K562 (cell line): ENCODE measurements around the gene P4HB. TPM values are rescaled to one million over a fixed set of nuclear protein-coding genes. Genes with fewer than 3 reads are reported as not detected.

Experiments used
- ATAC-seq: fragments of 200-7000 bp; cut with Tn5 transposase; 3 replicates; pipeline ENCODE4 v1.9.1; 2020; ENCODE audit warnings: moderate library complexity
- BruUV-seq: library from RNA; stranded (reverse); fragments of 400-500 nt; replicated peaks from 2 replicates; lab custom pipeline; 2021; lab: Mats Ljungman, UMichigan
- CTCF ChIA-PET: fragments of 300-600 bp; formaldehyde crosslinking; extraction: SDS; loops from one replicate; lab custom pipeline; 2021; ENCODE audit warnings: low intra/inter-chr PET ratio; lab: Yijun Ruan, JAX
- POLR2A ChIA-PET: fragments of 300-600, 350-650 bp; sonication (Branson Sonifier 250); formaldehyde crosslinking; extraction: SDS; loops from one replicate; lab custom pipeline; 2021; ENCODE audit warnings: antibody characterized with exemption, inconsistent platforms; lab: Yijun Ruan, JAX
- DNase-seq, 4 experiments: peaks; one replicate each; pipeline versions ENCODE4 v3.0.0 to v3.0.0-alpha.2; 2011 to 2018; ENCODE audit warnings: low spot score in 3 of 4, mixed read lengths in 3 of 4; ENCODE audit errors: extremely low read depth in 1 of 4
- FAIRE-seq: peaks from 2 replicates; lab custom pipeline; 2011; peaks lifted over from hg19 to GRCh38; lab: Jason Lieb, UNC
- H2AFZ ChIP-seq: 2 replicates; pipeline ENCODE4 v1.6.0; 2011; ENCODE audit warnings: low read depth, low read length, control low read depth, inconsistent platforms
- H3K27ac ChIP-seq: fragments of 200-600 bp; 3 replicates; pipeline ENCODE4 v1.8.0; 2011; ENCODE audit warnings: low read depth, mild to moderate bottlenecking, control low read depth, inconsistent platforms, low read length, moderate library complexity, mixed read lengths; ENCODE audit errors: extremely low read depth
- H3K27me3 ChIP-seq, 2 experiments: fragments of 300-600 bp in 1 of 2; 2 replicates in 1 of 2; 3 replicates in 1 of 2; pipeline versions ENCODE4 v1.6.0 to v1.8.0; 2011; ENCODE audit warnings: inconsistent platforms in 2 of 2, low read length in 2 of 2, mild to moderate bottlenecking in 1 of 2, mixed read lengths in 1 of 2, moderate library complexity in 1 of 2; ENCODE audit not compliant: control insufficient read depth in 2 of 2, insufficient read depth in 2 of 2
- H3K36me3 ChIP-seq: fragments of 300-600 bp; 3 replicates; pipeline ENCODE4 v1.8.0; 2011; ENCODE audit warnings: mild to moderate bottlenecking, low read length, inconsistent platforms; ENCODE audit not compliant: control insufficient read depth, insufficient read depth
- H3K4me1 ChIP-seq, 2 experiments: fragments of 200-600 bp in 1 of 2; replicated peaks in 1 of 2; 2 replicates in 1 of 2; 3 replicates in 1 of 2; pipeline versions ENCODE4 v1.5.1 to v1.8.0; 2011; ENCODE audit warnings: inconsistent platforms in 2 of 2, low read length in 2 of 2, mild to moderate bottlenecking in 1 of 2, mixed read lengths in 1 of 2, moderate library complexity in 1 of 2; ENCODE audit not compliant: control insufficient read depth in 2 of 2, insufficient read depth in 2 of 2
- H3K4me2 ChIP-seq: 2 replicates; pipeline ENCODE4 v1.6.1; 2011; ENCODE audit warnings: low read length, control low read depth, inconsistent platforms, mixed read lengths; ENCODE audit not compliant: insufficient read depth
- H3K4me3 ChIP-seq: fragments of 200-600 bp; sonication (generic), shearing (Covaris generic); 2 replicates; pipeline ENCODE4 v1.5.1; 2016; ENCODE audit warnings: control low read depth, inconsistent platforms
- H3K79me2 ChIP-seq: fragments of 200-600 bp; 3 replicates; pipeline ENCODE4 v1.8.0; 2011; ENCODE audit warnings: low read length, inconsistent platforms; ENCODE audit not compliant: control insufficient read depth, insufficient read depth
- H3K9ac ChIP-seq, 2 experiments: 2 replicates each; pipeline versions ENCODE4 v1.6.0 to v1.6.1; 2011; ENCODE audit warnings: low read depth in 2 of 2, low read length in 2 of 2, control low read depth in 1 of 2, inconsistent platforms in 1 of 2, mild to moderate bottlenecking in 1 of 2, mixed read lengths in 1 of 2; ENCODE audit not compliant: insufficient read depth in 1 of 2
- H3K9me1 ChIP-seq: one replicate; pipeline ENCODE4 v1.6.0; 2011; ENCODE audit warnings: inconsistent platforms, mild to moderate bottlenecking, low read length, moderate library complexity; ENCODE audit not compliant: control insufficient read depth, insufficient read depth
- H3K9me3 ChIP-seq: replicated peaks from 2 replicates; pipeline ENCODE4 v1.5.1; 2011; ENCODE audit warnings: low read depth, low read length, inconsistent platforms; ENCODE audit not compliant: control insufficient read depth, insufficient read depth
- H4K20me1 ChIP-seq: replicated peaks from 2 replicates; pipeline ENCODE4 v1.6.1; 2011; ENCODE audit warnings: low read length, inconsistent platforms, mixed read lengths; ENCODE audit not compliant: control insufficient read depth, insufficient read depth
- ADNP ChIP-seq: fragments of 200-800 bp; sonication (Bioruptor generic); IDR thresholded peaks from 2 replicates; pipeline ENCODE4 v1.6.1; 2016; ENCODE audit warnings: missing genetic modification characterization, missing compliant biosample characterization
- ARID2 ChIP-seq: fragments of 450-650 bp; IDR thresholded peaks from 2 replicates; pipeline ENCODE4 v1.6.1; 2017; ENCODE audit warnings: antibody characterized with exemption, mild to moderate bottlenecking
- CREB3L1 ChIP-seq: fragments of 450-650 bp; IDR thresholded peaks from 2 replicates; pipeline ENCODE4 v1.6.1; 2014; ENCODE audit warnings: low read depth, mild to moderate bottlenecking, moderate library complexity, borderline replicate concordance
- HMGN3 ChIP-seq: IDR thresholded peaks from 2 replicates; pipeline ENCODE4 v1.6.1; 2011; ENCODE audit warnings: borderline replicate concordance, low read depth, mild to moderate bottlenecking, mixed read lengths, low read length; ENCODE audit not compliant: insufficient read length; ENCODE audit errors: extremely low read depth
- KLF16 ChIP-seq: IDR thresholded peaks from 2 replicates; pipeline ENCODE4 v1.6.1; 2016; ENCODE audit warnings: antibody characterized with exemption
- NR2C2 ChIP-seq, 2 experiments: fragments of 200-800 bp in 1 of 2; sonication (Bioruptor generic) in 1 of 2; sonication (generic) in 1 of 2; formaldehyde crosslinking in 1 of 2; IDR thresholded peaks; 2 replicates each; pipeline versions ENCODE4 v1.6.1 to v1.8.0; 2016 to 2022; ENCODE audit warnings: mild to moderate bottlenecking in 1 of 2, missing compliant biosample characterization in 1 of 2, missing genetic modification characterization in 1 of 2, missing genetic modification reagents in 1 of 2
- OTX1 ChIP-seq: fragments of 450-650 bp; formaldehyde crosslinking; IDR thresholded peaks from 2 replicates; pipeline ENCODE4 v1.4.0; 2022; ENCODE audit warnings: mild to moderate bottlenecking
- RBFOX2 ChIP-seq: fragments of 200-400 bp; formaldehyde crosslinking; IDR thresholded peaks from 2 replicates; pipeline ENCODE4 v1.6.1; 2017; ENCODE audit warnings: low read depth, mild to moderate bottlenecking, low read length, moderate library complexity
- RBM14 ChIP-seq: fragments of 200-400 bp; formaldehyde crosslinking; IDR thresholded peaks from 2 replicates; pipeline ENCODE4 v1.6.1; 2018; ENCODE audit warnings: low read depth, mild to moderate bottlenecking, low read length, moderate library complexity, borderline replicate concordance; ENCODE audit not compliant: insufficient read depth
- RBM22 ChIP-seq: fragments of 200-400 bp; formaldehyde crosslinking; IDR thresholded peaks from 2 replicates; pipeline ENCODE4 v1.6.1; 2018; ENCODE audit warnings: low read length, low read depth; ENCODE audit not compliant: poor library complexity, severe bottlenecking
- RHOXF2B ChIP-seq: fragments of 250-450 bp; sonication (Bioruptor Pico); conservative IDR thresholded peaks from 2 replicates; pipeline ENCODE4 v1.5.1; 2021
- SREBF2 ChIP-seq: sonication (generic); formaldehyde crosslinking; IDR thresholded peaks from 2 replicates; pipeline ENCODE4 v1.4.0; 2020; ENCODE audit warnings: mild to moderate bottlenecking, missing genetic modification reagents
- TAL1 ChIP-seq: fragments of 450-650 bp; IDR thresholded peaks from 2 replicates; pipeline ENCODE4 v1.6.1; 2016; ENCODE audit warnings: mild to moderate bottlenecking
- ZBTB33 ChIP-seq: sonication (generic); formaldehyde crosslinking; IDR thresholded peaks from 2 replicates; pipeline ENCODE4 v1.8.1; 2023; ENCODE audit warnings: mild to moderate bottlenecking, missing genetic modification reagents
- ZNF121 ChIP-seq: sonication (generic); formaldehyde crosslinking; conservative IDR thresholded peaks from 2 replicates; pipeline ENCODE4 v1.8.0; 2022; ENCODE audit warnings: missing genetic modification reagents
- ZNF3 ChIP-seq: fragments of 250-450 bp; sonication (Bioruptor Pico); IDR thresholded peaks from 2 replicates; pipeline ENCODE4 v1.5.0; 2021; ENCODE audit warnings: mild to moderate bottlenecking, moderate library complexity
- WGBS: fragments of 100-300 bp; shearing (Covaris generic); methylation state at CpG from one replicate; pipeline ENCODE4 v1.1.6; 2016; ENCODE audit warnings: low coverage, mixed read lengths; ENCODE audit not compliant: insufficient coverage; ENCODE audit errors: missing lambda C conversion rate; 5-methylcytosine and 5-hydroxymethylcytosine counted together
- in situ Hi-C: fragments of 300-500 bp; cut with MboI; formaldehyde crosslinking; loops from 4 replicates; pipeline ENCODE4 v1.15.0; 2018; ENCODE audit warnings: inconsistent platforms, mixed read lengths
- intact Hi-C: fragments of 100-400 bp; cut with micrococcal nuclease; formaldehyde crosslinking; loops from 2 replicates; pipeline ENCODE4 v1.14.2; 2022
- polyA plus RNA-seq, 8 experiments: library from polyadenylated mRNA; depleted of rRNA in 4 of 8; stranded (reverse) in 5 of 8; unstranded in 3 of 8; fragments of >200 nt; fragmentation: Nextera tagmentation in 2 of 8; fragmentation: Illumina TruSeq in 1 of 8; extraction: Ambion mirVana in 2 of 8; extraction: Trizol in 1 of 8; gene quantifications; 2 replicates each; pipeline versions ENCODE4 v1.2.1 to v1.2.3, GENCODE V29; 2011 to 2014; ENCODE audit warnings: inconsistent platforms in 1 of 8, missing spikeins in 1 of 8
- total RNA-seq, 7 experiments: library from RNA; depleted of rRNA in 6 of 7; stranded (reverse); fragments of >200 nt in 6 of 7; fragmentation: Illumina TruSeq in 2 of 7; extraction: Trizol in 2 of 7; gene quantifications; 2 replicates each; pipeline versions ENCODE4 v1.2.1 to v1.2.3, GENCODE V29; 2011 to 2021; ENCODE audit warnings: low replicate concordance in 1 of 7

P4HB gene
- total and polyA plus RNA-seq, 9 of the 15 experiments (the other 6 are each of a cell fraction or from before 2014, with no cell fraction given), result 4.4 to 645 (median 325) TPM

- TF ChIP-seq NR2C2 (CRISPR knock-in tag; IDR thresholded peaks at IDR 0.05) (no peak), NR2C2 (tag; IDR thresholded peaks at IDR 0.05) (peak; percentile 30; the same call in 1 of the 2 replicates), CREB3L1 (no peak), OTX1 (CRISPR knock-in tag) (no peak), ZNF121 (CRISPR knock-in tag) (no peak)
Observed at GRCh38 chr17:81842725-81843504, 17.4 kb downstream of the P4HB start (continued).

GRCh38 chr17:81842378-81842724 is 18.0 kb downstream of the P4HB start:
- no peak for ATAC-seq
- no peak for FAIRE-seq
- H3K27ac ChIP-seq, result no peak overlapping the region
- H3K9ac ChIP-seq, result peak overlapping the region in 1 of 2 experiments; percentile 24; a peak in 2 of 4 replicates
- ChIA-PET CTCF (no interaction called here), POLR2A (interaction anchor here (0.8 to 8.0 kb wide), 7 partner anchors 10 to 189 kb away, joined by 3 to 85 read pairs (median 21); partner anchors contain the start of genes MCRIP1 and P4HB)
- H3K4me3 ChIP-seq, result no peak overlapping the region
- H3K79me2 ChIP-seq, result no peaks in the 10 kb centered on the region
- DNase-seq, result no peak
- H3K9me3 ChIP-seq, result no peaks in the 10 kb centered on the region
- no peak overlapping the region for H2AFZ ChIP-seq
- no peaks in the 10 kb centered on the region for H3K9me1 ChIP-seq
- in situ Hi-C loops, result no loop called here
- peaks cover 13% of the 10 kb centered on the region for H4K20me1 ChIP-seq
- WGBS, result 89% methylated on average over 10 of the region's 11 CpGs
- BruUV-seq, result no TSS peak
- no peak for TF ChIP-seq SREBF2 (CRISPR knock-in tag)
- peak; percentile 62 for TF ChIP-seq ZBTB33 (CRISPR knock-in tag)
- peak; percentile 26 for TF ChIP-seq HMGN3
- TF ChIP-seq RBFOX2, result 0 out of 2 replicates have a peak, but pooled peaks have one; percentile 1
- no peak for TF ChIP-seq RBM14
- TF ChIP-seq KLF16, result no peak
- no peak for TF ChIP-seq ARID2
- no peak for TF ChIP-seq TAL1
- 0 out of 2 replicates have a peak, but pooled peaks have one; percentile 17 for TF ChIP-seq ZNF3 (CRISPR knock-in tag)
- TF ChIP-seq RHOXF2B (CRISPR knock-in tag), result no peak
- peak; percentile 2 for TF ChIP-seq RBM22
- TF ChIP-seq ADNP (tag), result no peak
- peaks cover 4 to 54% of the 10 kb centered on the region in 2 experiments; a peak in 4 of 5 replicates for H3K4me1 ChIP-seq
- peaks cover 48% of the 10 kb centered on the region; the same call in 2 of the 3 replicates for H3K36me3 ChIP-seq
- intact Hi-C loops, result no loop called here
- H3K27me3 ChIP-seq, result no peaks in the 10 kb centered on the region
- H3K4me2 ChIP-seq, result no peak overlapping the region
